Measurements from ENCODE around the gene ACVR1.

The ACVR1 gene

GRCh38 chr2:157785866-157786662 lies 90.1 kb downstream of the ACVR1 start:
- Histone ChIP-seq H3K9ac (ENCODE audit: low read depth, low read length) (no peak overlapping the region), H3K9me3 (ENCODE audit: control insufficient read depth, insufficient read depth, low read length) (no peaks in the 10 kb centered on the region), H3K4me1 (ENCODE audit: control insufficient read depth, insufficient read depth, low read length) (peaks cover 12% of the 10 kb centered on the region), H3K36me3 (ENCODE audit: control insufficient read depth, insufficient read depth, low read length) (no peaks in the 10 kb centered on the region), H3K4me3 (ENCODE audit: low read depth, low read length) (no peak overlapping the region), H3K27me3 (ENCODE audit: control insufficient read depth, insufficient read depth, low read length) (no peaks in the 10 kb centered on the region)

- peaks cover 12% of the 10 kb centered on the region for H3K4me1 ChIP-seq (ENCODE audit: control insufficient read depth, insufficient read depth, low read length)
- no peaks in the 10 kb centered on the region for H3K9me3 ChIP-seq (ENCODE audit: control insufficient read depth, insufficient read depth, low read length)
- H3K9ac ChIP-seq (ENCODE audit: low read depth, low read length): no peak overlapping the region
- H3K4me3 ChIP-seq (ENCODE audit: low read depth, low read length): no peak overlapping the region
- no peaks in the 10 kb centered on the region for H3K27me3 ChIP-seq (ENCODE audit: control insufficient read depth, insufficient read depth, low read length)
- H3K36me3 ChIP-seq (ENCODE audit: control insufficient read depth, insufficient read depth, low read length): no peaks in the 10 kb centered on the region
Measured at GRCh38 chr2:157785200-157785599, 90.9 kb downstream of the ACVR1 start.

- Histone ChIP-seq H3K4me1 (ENCODE audit: control insufficient read depth, insufficient read depth, low read length) (peaks cover 12% of the 10 kb centered on the region), H3K9me3 (ENCODE audit: control insufficient read depth, insufficient read depth, low read length) (no peaks in the 10 kb centered on the region), H3K36me3 (ENCODE audit: control insufficient read depth, insufficient read depth, low read length) (no peaks in the 10 kb centered on the region), H3K4me3 (ENCODE audit: low read depth, low read length) (no peak overlapping the region), H3K27me3 (ENCODE audit: control insufficient read depth, insufficient read depth, low read length) (no peaks in the 10 kb centered on the region), H3K9ac (ENCODE audit: low read depth, low read length) (no peak overlapping the region)
Measured at GRCh38 chr2:157784823-157785175, 91.3 kb downstream of the ACVR1 start.

- Histone ChIP-seq H3K4me3 (ENCODE audit: low read depth, low read length) (no peak overlapping the region), H3K4me1 (ENCODE audit: control insufficient read depth, insufficient read depth, low read length) (peaks cover 12% of the 10 kb centered on the region), H3K9ac (ENCODE audit: low read depth, low read length) (no peak overlapping the region), H3K27me3 (ENCODE audit: control insufficient read depth, insufficient read depth, low read length) (no peaks in the 10 kb centered on the region), H3K36me3 (ENCODE audit: control insufficient read depth, insufficient read depth, low read length) (no peaks in the 10 kb centered on the region), H3K9me3 (ENCODE audit: control insufficient read depth, insufficient read depth, low read length) (no peaks in the 10 kb centered on the region)
Measured at GRCh38 chr2:157784169-157784822, 91.8 kb downstream of the ACVR1 start.

GRCh38 chr2:157783245-157783644 lies 92.9 kb downstream of the ACVR1 start:
- Histone ChIP-seq H3K27me3 (ENCODE audit: control insufficient read depth, insufficient read depth, low read length) (no peaks in the 10 kb centered on the region), H3K4me1 (ENCODE audit: control insufficient read depth, insufficient read depth, low read length) (peaks cover 14% of the 10 kb centered on the region), H3K4me3 (ENCODE audit: low read depth, low read length) (no peak overlapping the region), H3K9me3 (ENCODE audit: control insufficient read depth, insufficient read depth, low read length) (no peaks in the 10 kb centered on the region), H3K9ac (ENCODE audit: low read depth, low read length) (no peak overlapping the region), H3K36me3 (ENCODE audit: control insufficient read depth, insufficient read depth, low read length) (no peaks in the 10 kb centered on the region)

- Histone ChIP-seq H3K9me3 (ENCODE audit: control insufficient read depth, insufficient read depth, low read length) (no peaks in the 10 kb centered on the region), H3K36me3 (ENCODE audit: control insufficient read depth, insufficient read depth, low read length) (no peaks in the 10 kb centered on the region), H3K27me3 (ENCODE audit: control insufficient read depth, insufficient read depth, low read length) (no peaks in the 10 kb centered on the region), H3K9ac (ENCODE audit: low read depth, low read length) (no peak overlapping the region), H3K4me3 (ENCODE audit: low read depth, low read length) (no peak overlapping the region), H3K4me1 (ENCODE audit: control insufficient read depth, insufficient read depth, low read length) (peaks cover 12% of the 10 kb centered on the region)
Measured at GRCh38 chr2:157782057-157782845, 93.9 kb downstream of the ACVR1 start.

- Histone ChIP-seq H3K36me3 (ENCODE audit: control insufficient read depth, insufficient read depth, low read length) (no peaks in the 10 kb centered on the region), H3K4me3 (ENCODE audit: low read depth, low read length) (no peak overlapping the region), H3K27me3 (ENCODE audit: control insufficient read depth, insufficient read depth, low read length) (no peaks in the 10 kb centered on the region), H3K9me3 (ENCODE audit: control insufficient read depth, insufficient read depth, low read length) (no peaks in the 10 kb centered on the region), H3K4me1 (ENCODE audit: control insufficient read depth, insufficient read depth, low read length) (peaks cover 5% of the 10 kb centered on the region), H3K9ac (ENCODE audit: low read depth, low read length) (no peak overlapping the region)
Measured at GRCh38 chr2:157780211-157780610, 95.9 kb downstream of the ACVR1 start.

- Histone ChIP-seq H3K36me3 (ENCODE audit: control insufficient read depth, insufficient read depth, low read length) (no peaks in the 10 kb centered on the region), H3K4me3 (ENCODE audit: low read depth, low read length) (no peak overlapping the region), H3K9me3 (ENCODE audit: control insufficient read depth, insufficient read depth, low read length) (no peaks in the 10 kb centered on the region)
Measured at GRCh38 chr2:157779794-157780193, 96.3 kb downstream of the ACVR1 start.

GRCh38 chr2:157777427-157777826 lies 98.7 kb downstream of the ACVR1 start:
- Histone ChIP-seq H3K36me3 (ENCODE audit: control insufficient read depth, insufficient read depth, low read length) (no peaks in the 10 kb centered on the region), H3K9me3 (ENCODE audit: control insufficient read depth, insufficient read depth, low read length) (no peaks in the 10 kb centered on the region)

More at GRCh38 chr2:157779794-157780193, 96.3 kb downstream of the ACVR1 start:
- no peak overlapping the region for H3K9ac ChIP-seq (ENCODE audit: low read depth, low read length)
- H3K4me1 ChIP-seq (ENCODE audit: control insufficient read depth, insufficient read depth, low read length): peaks cover 4% of the 10 kb centered on the region
- no peaks in the 10 kb centered on the region for H3K27me3 ChIP-seq (ENCODE audit: control insufficient read depth, insufficient read depth, low read length)

GRCh38 chr2:157771234-157771633 lies 104.9 kb downstream of the ACVR1 start:
- Histone ChIP-seq H3K4me1 (ENCODE audit: control insufficient read depth, insufficient read depth, low read length) (no peaks in the 10 kb centered on the region), H3K4me3 (ENCODE audit: low read depth, low read length) (no peak overlapping the region), H3K27me3 (ENCODE audit: control insufficient read depth, insufficient read depth, low read length) (no peaks in the 10 kb centered on the region), H3K9me3 (ENCODE audit: control insufficient read depth, insufficient read depth, low read length) (no peaks in the 10 kb centered on the region), H3K36me3 (ENCODE audit: control insufficient read depth, insufficient read depth, low read length) (peaks cover 3% of the 10 kb centered on the region), H3K9ac (ENCODE audit: low read depth, low read length) (no peak overlapping the region)

More at GRCh38 chr2:157777427-157777826, 98.7 kb downstream of the ACVR1 start:
- Histone ChIP-seq H3K4me3 (ENCODE audit: low read depth, low read length) (no peak overlapping the region), H3K27me3 (ENCODE audit: control insufficient read depth, insufficient read depth, low read length) (no peaks in the 10 kb centered on the region), H3K9ac (ENCODE audit: low read depth, low read length) (no peak overlapping the region), H3K4me1 (ENCODE audit: control insufficient read depth, insufficient read depth, low read length) (peaks cover 2% of the 10 kb centered on the region)

- Histone ChIP-seq H3K9ac (ENCODE audit: low read depth, low read length) (no peak overlapping the region), H3K36me3 (ENCODE audit: control insufficient read depth, insufficient read depth, low read length) (peaks cover 3% of the 10 kb centered on the region), H3K4me3 (ENCODE audit: low read depth, low read length) (no peak overlapping the region), H3K27me3 (ENCODE audit: control insufficient read depth, insufficient read depth, low read length) (no peaks in the 10 kb centered on the region), H3K9me3 (ENCODE audit: control insufficient read depth, insufficient read depth, low read length) (no peaks in the 10 kb centered on the region), H3K4me1 (ENCODE audit: control insufficient read depth, insufficient read depth, low read length) (no peaks in the 10 kb centered on the region)
Measured at GRCh38 chr2:157769856-157770255, 106.3 kb downstream of the ACVR1 start.

All from iPS-15b (cell line).